Endothelial cell of umbilical vein (primary cell): ENCODE measurements around the gene CNTNAP2. TPM values are rescaled to one million over a fixed set of nuclear protein-coding genes. Genes with fewer than 3 reads are reported as not detected.

Experiments
- BruUV-seq: library from RNA; stranded (reverse); fragments of 400-500 nt; replicated peaks from 2 replicates; lab custom pipeline; 2021; lab: Mats Ljungman, UMichigan
- CTCF ChIA-PET: fragments of 300-600, 350-600 bp; sonication (Branson Sonifier 250); formaldehyde crosslinking; loops from one replicate; lab custom pipeline; 2021; ENCODE audit warnings: antibody characterized with exemption, inconsistent platforms; lab: Charles Lee
- POLR2A ChIA-PET: fragments of 300-600, 350-600 bp; sonication (Branson Sonifier 250); formaldehyde crosslinking; loops from one replicate; lab custom pipeline; 2021; ENCODE audit warnings: antibody characterized with exemption, inconsistent platforms; lab: Charles Lee
- DNase-seq: peaks from one replicate; pipeline ENCODE4 v3.0.0-alpha.2; 2011; ENCODE audit warnings: low read depth, low spot score
- FAIRE-seq: peaks from 2 replicates; lab custom pipeline; 2011; peaks lifted over from hg19 to GRCh38; lab: Jason Lieb, UNC
- H2AFZ ChIP-seq: 2 replicates; pipeline ENCODE4 v1.6.0; 2012; ENCODE audit warnings: low read depth, low read length, control low read depth, inconsistent platforms
- H3K27ac ChIP-seq: 2 replicates; pipeline ENCODE4 v1.5.1; 2011; ENCODE audit warnings: low read depth, mild to moderate bottlenecking, control low read depth, low read length, moderate library complexity; ENCODE audit not compliant: insufficient read depth
- H3K27me3 ChIP-seq, 2 experiments: 2 replicates each; pipeline versions ENCODE4 v1.6.0 to v1.6.1; 2011; ENCODE audit warnings: low read length in 2 of 2, mixed read lengths in 1 of 2; ENCODE audit not compliant: control insufficient read depth in 2 of 2, insufficient read depth in 2 of 2
- H3K36me3 ChIP-seq, 2 experiments: 2 replicates in 1 of 2; 3 replicates in 1 of 2; pipeline ENCODE4 v1.5.1; 2011; ENCODE audit warnings: low read length in 2 of 2, mild to moderate bottlenecking in 1 of 2, moderate library complexity in 1 of 2; ENCODE audit not compliant: control insufficient read depth in 2 of 2, insufficient read depth in 2 of 2; ENCODE audit errors: extremely low read depth in 1 of 2
- H3K4me1 ChIP-seq: 3 replicates; pipeline ENCODE4 v1.5.1; 2011; ENCODE audit warnings: mild to moderate bottlenecking, low read length; ENCODE audit not compliant: control insufficient read depth, insufficient read depth; ENCODE audit errors: extremely low read depth
- H3K4me2 ChIP-seq: 2 replicates; pipeline ENCODE4 v1.6.1; 2011; ENCODE audit warnings: low read length, control low read depth, mixed read lengths; ENCODE audit not compliant: insufficient read depth
- H3K4me3 ChIP-seq, 3 experiments: fragments of 200-600 bp in 1 of 3; sonication (generic), shearing (Covaris generic) in 1 of 3; replicated peaks in 1 of 3; 2 replicates each; pipeline ENCODE4 v1.5.1; 2011 to 2016; ENCODE audit warnings: control low read depth in 3 of 3, low read length in 3 of 3, mild to moderate bottlenecking in 2 of 3, inconsistent platforms in 1 of 3, low read depth in 1 of 3, moderate library complexity in 1 of 3; ENCODE audit not compliant: insufficient read depth in 1 of 3
- H3K79me2 ChIP-seq: 2 replicates; pipeline ENCODE4 v1.6.0; 2012; ENCODE audit warnings: low read length, inconsistent platforms; ENCODE audit not compliant: control insufficient read depth, insufficient read depth
- H3K9ac ChIP-seq: replicated peaks from 2 replicates; pipeline ENCODE3; 2011; ENCODE audit warnings: low read length, control low read depth; ENCODE audit not compliant: insufficient read depth; ENCODE audit errors: extremely low read depth
- H3K9me1 ChIP-seq: replicated peaks from 3 replicates; pipeline ENCODE4 v1.6.0; 2011; ENCODE audit warnings: mild to moderate bottlenecking, low read length; ENCODE audit not compliant: control insufficient read depth, insufficient read depth; ENCODE audit errors: extremely low read depth
- H3K9me3 ChIP-seq: replicated peaks from 2 replicates; pipeline ENCODE4 v1.5.1; 2012; ENCODE audit warnings: low read length, inconsistent platforms; ENCODE audit not compliant: control insufficient read depth, insufficient read depth
- H4K20me1 ChIP-seq: replicated peaks from 2 replicates; pipeline ENCODE3; 2011; ENCODE audit warnings: mild to moderate bottlenecking, low read length; ENCODE audit not compliant: control insufficient read depth, insufficient read depth; ENCODE audit errors: extremely low read depth
- EZH2 ChIP-seq: IDR thresholded peaks from 2 replicates; pipeline ENCODE4 v1.6.1; 2012; ENCODE audit warnings: borderline replicate concordance, low read depth, mild to moderate bottlenecking, moderate library complexity, low read length, inconsistent platforms; ENCODE audit not compliant: severe bottlenecking
- FOS ChIP-seq: IDR thresholded peaks from 2 replicates; pipeline ENCODE4 v1.6.1; 2011; ENCODE audit warnings: mild to moderate bottlenecking, low read length, moderate library complexity, borderline replicate concordance; ENCODE audit not compliant: insufficient read depth
- GATA2 ChIP-seq: IDR thresholded peaks from 2 replicates; pipeline ENCODE4 v1.7.0; 2011; ENCODE audit warnings: low read depth, mild to moderate bottlenecking, moderate library complexity, mixed read lengths, low read length; ENCODE audit not compliant: insufficient read length, insufficient read depth
- JUN ChIP-seq: IDR thresholded peaks from 2 replicates; pipeline ENCODE4 v1.6.1; 2011; ENCODE audit warnings: borderline replicate concordance, low read depth; ENCODE audit not compliant: insufficient read length, insufficient read depth
- MAX ChIP-seq: IDR thresholded peaks from 2 replicates; pipeline ENCODE4 v1.6.1; 2011; ENCODE audit not compliant: insufficient read depth, insufficient read length
- MYC ChIP-seq: IDR thresholded peaks from one replicate; pipeline ENCODE4 v1.6.1; 2011; ENCODE audit warnings: mild to moderate bottlenecking, low read depth, low read length
- POLR2A ChIP-seq: IDR thresholded peaks from 2 replicates; pipeline ENCODE4 v1.6.1; 2012; ENCODE audit warnings: low read depth, mild to moderate bottlenecking, control low read depth, low read length
- POLR2AphosphoS5 ChIP-seq: IDR thresholded peaks from 2 replicates; pipeline ENCODE4 v1.6.1; 2012; ENCODE audit warnings: low read depth, mild to moderate bottlenecking, control low read depth, low read length, moderate library complexity; ENCODE audit not compliant: insufficient read depth
- dilution Hi-C: fragments of 300-500 bp; cut with MboI; formaldehyde crosslinking; loops from one replicate; pipeline ENCODE4 v1.15.0; 2019; ENCODE audit warnings: low sequenced_read_pairs; ENCODE audit not compliant: extremely low pct_ligation_motif_present
- intact Hi-C: fragments of 100-400 bp; cut with micrococcal nuclease; formaldehyde crosslinking; loops from one replicate; pipeline ENCODE4 v1.10.0; 2022
- polyA plus RNA-seq, 4 experiments: library from polyadenylated mRNA; depleted of rRNA in 3 of 4; stranded (reverse) in 3 of 4; unstranded in 1 of 4; fragments of >200 nt; gene quantifications; 2 replicates each; pipeline versions ENCODE4 v1.2.1 to v1.2.3, GENCODE V29; 2011 to 2012; ENCODE audit warnings: missing spikeins in 1 of 4
- total RNA-seq: library from RNA; stranded (reverse); gene quantifications from 2 replicates; pipeline ENCODE4 v1.2.3, GENCODE V29; 2021
- TF ChIP-seq, protein P1 (sequence below), 2 donors: IDR thresholded peaks; 1 replicate in 1 of 2; 2 replicates in 1 of 2; pipeline ENCODE4 v1.5.1; 2011; ENCODE audit warnings: low read length in 2 of 2, mild to moderate bottlenecking in 2 of 2, moderate library complexity in 2 of 2, control low read depth in 1 of 2, inconsistent platforms in 1 of 2, low read depth in 1 of 2; ENCODE audit not compliant: insufficient read depth in 1 of 2; ENCODE audit errors: extremely low read depth in 1 of 2

Gene CNTNAP2
- total and polyA plus RNA-seq, 2 donors (not counting 3 experiments of a cell fraction or from before 2014, with no cell fraction given), result not detected

- H3K27ac ChIP-seq, result no peak overlapping the region
- no peak overlapping the region for H3K4me3 ChIP-seq
- no peaks in the 10 kb centered on the region for H3K4me1 ChIP-seq
- no peak overlapping the region for H3K9ac ChIP-seq
- TF ChIP-seq FOS, result no peak
- no peak for TF ChIP-seq EZH2
- TF ChIP-seq MYC, result no peak
- TF ChIP-seq POLR2AphosphoS5, result no peak
- TF ChIP-seq, protein P1, sequence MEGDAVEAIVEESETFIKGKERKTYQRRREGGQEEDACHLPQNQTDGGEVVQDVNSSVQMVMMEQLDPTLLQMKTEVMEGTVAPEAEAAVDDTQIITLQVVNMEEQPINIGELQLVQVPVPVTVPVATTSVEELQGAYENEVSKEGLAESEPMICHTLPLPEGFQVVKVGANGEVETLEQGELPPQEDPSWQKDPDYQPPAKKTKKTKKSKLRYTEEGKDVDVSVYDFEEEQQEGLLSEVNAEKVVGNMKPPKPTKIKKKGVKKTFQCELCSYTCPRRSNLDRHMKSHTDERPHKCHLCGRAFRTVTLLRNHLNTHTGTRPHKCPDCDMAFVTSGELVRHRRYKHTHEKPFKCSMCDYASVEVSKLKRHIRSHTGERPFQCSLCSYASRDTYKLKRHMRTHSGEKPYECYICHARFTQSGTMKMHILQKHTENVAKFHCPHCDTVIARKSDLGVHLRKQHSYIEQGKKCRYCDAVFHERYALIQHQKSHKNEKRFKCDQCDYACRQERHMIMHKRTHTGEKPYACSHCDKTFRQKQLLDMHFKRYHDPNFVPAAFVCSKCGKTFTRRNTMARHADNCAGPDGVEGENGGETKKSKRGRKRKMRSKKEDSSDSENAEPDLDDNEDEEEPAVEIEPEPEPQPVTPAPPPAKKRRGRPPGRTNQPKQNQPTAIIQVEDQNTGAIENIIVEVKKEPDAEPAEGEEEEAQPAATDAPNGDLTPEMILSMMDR (IDR thresholded peaks at IDR 0.05; ENCODE audit: extremely low read depth in 1 of 2, insufficient read depth in 1 of 2, low read depth in 1 of 2, low read length in 2 of 2), result no peak
- TF ChIP-seq MAX, result no peak
- TF ChIP-seq POLR2A, result no peak
- TF ChIP-seq GATA2, result no peak
- TF ChIP-seq JUN, result no peak
- no peak for FAIRE-seq
- H4K20me1 ChIP-seq, result no peaks in the 10 kb centered on the region
- intact Hi-C loops, result no loop called here
- ChIA-PET CTCF (no interaction called here), POLR2A (no interaction called here)
- peaks cover 11% of the 10 kb centered on the region for H3K9me3 ChIP-seq
- BruUV-seq, result no TSS peak
- DNase-seq, result no peak
- dilution Hi-C loops, result no loop called here
- no peaks in the 10 kb centered on the region for H3K9me1 ChIP-seq
- no peaks in the 10 kb centered on the region for H3K79me2 ChIP-seq
- H3K4me2 ChIP-seq, result no peak overlapping the region
- H2AFZ ChIP-seq, result no peak overlapping the region
- no peaks in the 10 kb centered on the region for H3K27me3 ChIP-seq
- no peaks in the 10 kb centered on the region for H3K36me3 ChIP-seq
Measured at GRCh38 chr7:148163246-148163645, 2046.6 kb downstream of the CNTNAP2 start.
